Vagina (tissue), 2 donors: Measurements from ENCODE around the gene RSPH10B2.
"Not testable (repeated sequence)": the region's sequence is repeated elsewhere in the genome, so short reads cannot be mapped to it uniquely, and the experiment has no call there.

Experiments
- POLR2A ChIP-seq, 2 donors: fragments of 450-650 bp; IDR thresholded peaks; one replicate each; pipeline ENCODE4 v1.6.1; 2017; ENCODE audit warnings: antibody characterized with exemption in 2 of 2, mild to moderate bottlenecking in 2 of 2, moderate library complexity in 2 of 2
- POLR2AphosphoS5 ChIP-seq, 2 donors: sonication (generic); formaldehyde crosslinking; IDR thresholded peaks; one replicate each; pipeline ENCODE4 v1.9.0; 2017; ENCODE audit warnings: antibody characterized with exemption in 2 of 2, mild to moderate bottlenecking in 2 of 2, low read depth in 1 of 2; ENCODE audit not compliant: insufficient read depth in 1 of 2
- TF ChIP-seq, protein P1 (sequence below), 3 experiments: fragments of 450-650 bp in 2 of 3; fragments of 200-600 bp in 1 of 3; sonication (generic) in 1 of 3; IDR thresholded peaks; one replicate each; pipeline ENCODE4 v1.5.1; 2017 to 2019; ENCODE audit warnings: antibody characterized with exemption in 3 of 3, mild to moderate bottlenecking in 2 of 3, moderate library complexity in 2 of 3

DNA sequence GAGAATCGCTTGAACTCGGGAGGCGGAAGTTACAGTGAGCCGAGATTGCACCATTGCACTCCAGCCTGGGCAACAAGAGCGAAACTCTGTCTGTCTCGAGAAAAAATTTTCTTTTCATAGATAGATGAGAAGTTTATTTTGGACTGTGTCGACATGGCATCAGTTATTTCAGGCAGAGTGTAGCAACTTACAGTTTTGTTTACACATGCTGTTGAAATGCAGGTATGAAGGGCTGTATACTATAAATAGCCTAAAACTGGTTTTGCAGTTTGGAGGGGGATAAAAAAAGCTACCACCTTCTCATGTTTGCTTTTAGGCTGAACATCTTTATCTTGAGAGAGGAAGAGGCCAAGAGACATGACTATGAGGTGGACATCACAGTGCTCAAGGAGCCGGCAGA lies 44.1 kb downstream of the RSPH10B2 start:
- not testable (repeated sequence) for TF ChIP-seq POLR2A (IDR thresholded peaks at IDR 0.05); POLR2AphosphoS5 (IDR thresholded peaks at IDR 0.05; ENCODE audit: insufficient read depth in 1 of 2, low read depth in 1 of 2)
- TF ChIP-seq, protein P1, sequence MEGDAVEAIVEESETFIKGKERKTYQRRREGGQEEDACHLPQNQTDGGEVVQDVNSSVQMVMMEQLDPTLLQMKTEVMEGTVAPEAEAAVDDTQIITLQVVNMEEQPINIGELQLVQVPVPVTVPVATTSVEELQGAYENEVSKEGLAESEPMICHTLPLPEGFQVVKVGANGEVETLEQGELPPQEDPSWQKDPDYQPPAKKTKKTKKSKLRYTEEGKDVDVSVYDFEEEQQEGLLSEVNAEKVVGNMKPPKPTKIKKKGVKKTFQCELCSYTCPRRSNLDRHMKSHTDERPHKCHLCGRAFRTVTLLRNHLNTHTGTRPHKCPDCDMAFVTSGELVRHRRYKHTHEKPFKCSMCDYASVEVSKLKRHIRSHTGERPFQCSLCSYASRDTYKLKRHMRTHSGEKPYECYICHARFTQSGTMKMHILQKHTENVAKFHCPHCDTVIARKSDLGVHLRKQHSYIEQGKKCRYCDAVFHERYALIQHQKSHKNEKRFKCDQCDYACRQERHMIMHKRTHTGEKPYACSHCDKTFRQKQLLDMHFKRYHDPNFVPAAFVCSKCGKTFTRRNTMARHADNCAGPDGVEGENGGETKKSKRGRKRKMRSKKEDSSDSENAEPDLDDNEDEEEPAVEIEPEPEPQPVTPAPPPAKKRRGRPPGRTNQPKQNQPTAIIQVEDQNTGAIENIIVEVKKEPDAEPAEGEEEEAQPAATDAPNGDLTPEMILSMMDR (IDR thresholded peaks at IDR 0.05), result not testable (repeated sequence)
